GM12892 (cell line): ENCODE measurements around the gene MSANTD2.

Experiments used
- POLR2A ChIP-seq: IDR thresholded peaks from 2 replicates; pipeline ENCODE4 v1.6.1; 2011; ENCODE audit warnings: low read depth, low read length, control low read depth
- TAF1 ChIP-seq: IDR thresholded peaks from 2 replicates; pipeline ENCODE4 v1.6.1; 2011; ENCODE audit warnings: low read depth, mild to moderate bottlenecking, control low read depth, low read length, borderline replicate concordance

GRCh38 chr11:124754710-124755109 lies 45.5 kb downstream of the MSANTD2 start:
- no peak for TF ChIP-seq TAF1
- no peak for TF ChIP-seq POLR2A
